A673 (cell line): ENCODE results near the gene HECTD4. TPM values are rescaled to one million over a fixed set of nuclear protein-coding genes. Genes with fewer than 3 reads are reported as not detected.
"Not testable (repeated sequence)": the region's sequence is repeated elsewhere in the genome, so short reads cannot be mapped to it uniquely, and the experiment has no call there.

Experiments used
- BruUV-seq: library from RNA; stranded (reverse); fragments of 400-500 nt; replicated peaks from 2 replicates; lab custom pipeline; 2021; lab: Mats Ljungman, UMichigan
- CTCF ChIA-PET: fragments of 300-600 bp; sonication (Branson Sonifier 250); formaldehyde crosslinking; loops from one replicate; lab custom pipeline; 2022; ENCODE audit warnings: antibody characterized with exemption; lab: Charles Lee
- POLR2A ChIA-PET: fragments of 300-600 bp; sonication (Branson Sonifier 250); formaldehyde crosslinking; loops from one replicate; lab custom pipeline; 2022; ENCODE audit warnings: antibody characterized with exemption; ENCODE audit not compliant: low non-redundant PET; lab: Charles Lee
- DNase-seq: peaks from one replicate; pipeline ENCODE4 v3.0.0-alpha.2; 2015; ENCODE audit warnings: low spot score
- H3K27ac ChIP-seq: fragments of 200-600 bp; sonication (generic); 2 replicates; pipeline ENCODE4 v1.5.1; 2016; ENCODE audit warnings: mixed run types, low read depth, mild to moderate bottlenecking, mixed read lengths, antibody characterized with exemption, low read length; ENCODE audit not compliant: poor library complexity, severe bottlenecking
- H3K27me3 ChIP-seq: fragments of 200-600 bp; sonication (generic); replicated peaks from 2 replicates; pipeline ENCODE4 v1.6.1; 2017; ENCODE audit warnings: mixed run types, low read depth, mild to moderate bottlenecking, mixed read lengths, antibody characterized with exemption, low read length; ENCODE audit not compliant: insufficient read depth, poor library complexity
- H3K36me3 ChIP-seq: fragments of 200-600 bp; sonication (generic); 2 replicates; pipeline ENCODE4 v1.6.1; 2016; ENCODE audit warnings: mixed run types, mild to moderate bottlenecking, mixed read lengths, antibody characterized with exemption, low read length; ENCODE audit not compliant: insufficient read depth, poor library complexity, severe bottlenecking
- H3K4me1 ChIP-seq: fragments of 200-600 bp; sonication (generic); 2 replicates; pipeline ENCODE4 v1.6.1; 2017; ENCODE audit warnings: mixed run types, mild to moderate bottlenecking, mixed read lengths, antibody characterized with exemption, low read length; ENCODE audit not compliant: insufficient read depth, poor library complexity, severe bottlenecking
- H3K4me3 ChIP-seq: fragments of 200-600 bp; sonication (generic); 2 replicates; pipeline ENCODE4 v1.5.1; 2016; ENCODE audit warnings: low read depth, mixed run types, mild to moderate bottlenecking, mixed read lengths, low read length; ENCODE audit not compliant: poor library complexity, severe bottlenecking
- H3K9me3 ChIP-seq: fragments of 200-600 bp; sonication (generic); 2 replicates; pipeline ENCODE4 v1.6.1; 2016; ENCODE audit warnings: mixed run types, low read depth, mild to moderate bottlenecking, mixed read lengths, antibody characterized with exemption, low read length; ENCODE audit not compliant: poor library complexity, severe bottlenecking
- CTCF ChIP-seq: fragments of 300-800, 200-600 bp; sonication (generic); conservative IDR thresholded peaks from 2 replicates; pipeline ENCODE4 v1.5.1; 2017; ENCODE audit warnings: low read depth, mild to moderate bottlenecking, antibody characterized with exemption, low read length, moderate library complexity, mixed read lengths
- EZH2 ChIP-seq: fragments of 200-600 bp; sonication (generic); IDR thresholded peaks from 2 replicates; pipeline ENCODE4 v1.6.1; 2017; ENCODE audit warnings: borderline replicate concordance, low read depth, mild to moderate bottlenecking, mixed read lengths, antibody characterized with exemption, low read length; ENCODE audit not compliant: poor library complexity, severe bottlenecking
- intact Hi-C: fragments of 100-400 bp; cut with micrococcal nuclease; formaldehyde crosslinking; loops from one replicate; pipeline ENCODE4 v1.10.0; 2022; ENCODE audit not compliant: unreplicated experiment
- total RNA-seq: library from RNA; stranded (reverse); gene quantifications from 2 replicates; pipeline ENCODE4 v1.2.3, GENCODE V29; 2021

The HECTD4 gene
- total RNA-seq, 1 experiment from 2014 or later, result 52.1 TPM

- Histone ChIP-seq H3K4me3 (no peak overlapping the region), H3K9me3 (no peaks in the 10 kb centered on the region), H3K36me3 (peaks cover 58% of the 10 kb centered on the region), H3K4me1 (no peaks in the 10 kb centered on the region), H3K27ac (no peak overlapping the region), H3K27me3 (no peaks in the 10 kb centered on the region)
- ChIA-PET POLR2A (no interaction called here), CTCF (no interaction called here)
- intact Hi-C loops, result no loop called here
- BruUV-seq, result no TSS peak
- no peak for TF ChIP-seq CTCF
- TF ChIP-seq EZH2, result no peak
- no peak for DNase-seq
Observed at GRCh38 chr12:112233242-112233641, 149.0 kb downstream of the HECTD4 start.

GRCh38 chr12:112230136-112230535, 152.1 kb downstream of the HECTD4 start:
- no peak for DNase-seq
- ChIA-PET POLR2A (no interaction called here), CTCF (no interaction called here)
- no peak for TF ChIP-seq CTCF
- TF ChIP-seq EZH2, result no peak
- Histone ChIP-seq H3K36me3 (peaks cover 61% of the 10 kb centered on the region), H3K27ac (no peak overlapping the region), H3K4me3 (no peak overlapping the region), H3K4me1 (no peaks in the 10 kb centered on the region), H3K9me3 (no peaks in the 10 kb centered on the region), H3K27me3 (no peaks in the 10 kb centered on the region)
- BruUV-seq, result no TSS peak
- intact Hi-C loops, result no loop called here

- CTCF ChIA-PET, result no interaction called here
- intact Hi-C loops, result no loop called here
Observed at GRCh38 chr12:112226768-112227167, 155.5 kb downstream of the HECTD4 start.

GRCh38 chr12:112220628-112221027, 161.6 kb downstream of the HECTD4 start:
- H3K9me3 ChIP-seq, H3K27ac ChIP-seq, H3K4me1 ChIP-seq, H3K27me3 ChIP-seq, H3K4me3 ChIP-seq, POLR2A ChIA-PET, DNase-seq, CTCF ChIA-PET, intact Hi-C loops, H3K36me3 ChIP-seq, BruUV-seq: not testable (repeated sequence)

More at GRCh38 chr12:112226768-112227167, 155.5 kb downstream of the HECTD4 start:
- no peak for DNase-seq
- TF ChIP-seq EZH2 (no peak), CTCF (no peak)
- Histone ChIP-seq H3K4me3 (no peak overlapping the region), H3K4me1 (no peaks in the 10 kb centered on the region), H3K27me3 (no peaks in the 10 kb centered on the region), H3K36me3 (peaks cover 43% of the 10 kb centered on the region), H3K9me3 (no peaks in the 10 kb centered on the region), H3K27ac (no peak overlapping the region)
- BruUV-seq, result no TSS peak
- POLR2A ChIA-PET, result no interaction called here
